ENCODE results near the gene NME5.

Gene NME5

DNA sequence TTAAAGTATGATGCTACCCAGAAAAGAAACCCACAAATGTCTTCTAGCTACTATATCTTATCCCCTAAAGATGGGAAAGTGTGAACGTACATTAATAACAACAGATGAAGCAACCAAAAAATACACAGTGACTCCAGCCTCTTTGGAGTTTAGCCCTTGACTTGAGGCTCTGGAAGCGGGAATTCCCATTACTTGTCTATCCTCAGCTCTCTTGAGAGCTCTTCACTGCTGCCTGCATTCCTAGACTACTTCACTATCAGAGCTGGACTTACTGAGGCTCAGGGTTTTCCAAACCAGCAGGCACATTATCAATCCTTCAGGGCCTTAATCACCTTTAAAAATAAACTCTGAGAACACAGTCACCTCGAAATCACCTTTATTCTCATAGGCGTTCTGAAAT is 1.0 kb upstream of the NME5 start:
- no peak for DNase-seq (ENCODE audit: low spot score)
- TF ChIP-seq, protein P1, sequence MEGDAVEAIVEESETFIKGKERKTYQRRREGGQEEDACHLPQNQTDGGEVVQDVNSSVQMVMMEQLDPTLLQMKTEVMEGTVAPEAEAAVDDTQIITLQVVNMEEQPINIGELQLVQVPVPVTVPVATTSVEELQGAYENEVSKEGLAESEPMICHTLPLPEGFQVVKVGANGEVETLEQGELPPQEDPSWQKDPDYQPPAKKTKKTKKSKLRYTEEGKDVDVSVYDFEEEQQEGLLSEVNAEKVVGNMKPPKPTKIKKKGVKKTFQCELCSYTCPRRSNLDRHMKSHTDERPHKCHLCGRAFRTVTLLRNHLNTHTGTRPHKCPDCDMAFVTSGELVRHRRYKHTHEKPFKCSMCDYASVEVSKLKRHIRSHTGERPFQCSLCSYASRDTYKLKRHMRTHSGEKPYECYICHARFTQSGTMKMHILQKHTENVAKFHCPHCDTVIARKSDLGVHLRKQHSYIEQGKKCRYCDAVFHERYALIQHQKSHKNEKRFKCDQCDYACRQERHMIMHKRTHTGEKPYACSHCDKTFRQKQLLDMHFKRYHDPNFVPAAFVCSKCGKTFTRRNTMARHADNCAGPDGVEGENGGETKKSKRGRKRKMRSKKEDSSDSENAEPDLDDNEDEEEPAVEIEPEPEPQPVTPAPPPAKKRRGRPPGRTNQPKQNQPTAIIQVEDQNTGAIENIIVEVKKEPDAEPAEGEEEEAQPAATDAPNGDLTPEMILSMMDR (IDR thresholded peaks at IDR 0.05; ENCODE audit: extremely low read depth, insufficient read depth, missing control alignments) = no peak
- in situ Hi-C loops (cut with MboI; ENCODE audit: low pct_unique_long_range_greater_than_20kb, low sequenced_read_pairs, unreplicated experiment) = no loop called here

DNA sequence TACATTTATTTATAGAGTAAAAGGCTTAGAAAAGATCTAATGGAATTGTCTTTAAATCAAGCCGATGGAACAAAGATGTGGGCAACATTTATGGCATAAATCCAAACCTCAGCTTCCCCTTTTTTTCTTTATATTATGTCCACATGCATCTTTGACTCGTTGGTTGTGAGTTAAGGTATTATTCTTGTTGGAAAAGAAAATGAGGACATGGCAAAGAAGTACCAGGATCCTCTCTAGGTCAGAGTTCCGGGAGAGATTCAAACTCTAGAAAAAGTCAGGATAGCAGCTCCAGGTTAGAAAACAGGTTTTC is 508 bp upstream of the NME5 start:
- no peak for DNase-seq (ENCODE audit: low spot score)
- in situ Hi-C loops (cut with MboI; ENCODE audit: low pct_unique_long_range_greater_than_20kb, low sequenced_read_pairs, unreplicated experiment) = no loop called here
- TF ChIP-seq, protein P1 (IDR thresholded peaks at IDR 0.05; ENCODE audit: extremely low read depth, insufficient read depth, missing control alignments) = no peak

DNA sequence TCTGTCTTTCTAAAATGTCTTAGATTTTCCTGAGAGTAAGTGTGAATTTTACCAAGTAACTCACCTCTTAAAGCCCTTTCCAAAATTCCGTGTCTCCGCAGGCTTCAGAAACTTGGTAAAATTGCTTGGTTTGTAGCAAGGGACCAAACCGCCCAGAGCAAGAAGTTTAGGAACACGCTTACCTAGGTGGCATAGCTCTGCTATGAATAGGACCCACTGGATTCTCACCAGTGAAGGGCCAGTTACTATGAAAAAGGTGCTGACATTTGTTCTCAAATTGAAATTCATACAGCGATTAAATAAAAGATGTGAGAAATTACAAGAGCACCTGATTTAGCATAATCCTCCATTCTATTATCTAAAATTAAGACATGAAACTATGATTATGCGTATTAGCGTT is 6.7 kb downstream of the NME5 start:
- no peak for DNase-seq (ENCODE audit: low spot score)
- in situ Hi-C loops (cut with MboI; ENCODE audit: low pct_unique_long_range_greater_than_20kb, low sequenced_read_pairs, unreplicated experiment) = loop anchor here (5.0 kb wide), 1 partner anchor 55 kb away; no protein-coding TSS in a partner anchor
- TF ChIP-seq, protein P1 (IDR thresholded peaks at IDR 0.05; ENCODE audit: extremely low read depth, insufficient read depth, missing control alignments) = no peak

DNA sequence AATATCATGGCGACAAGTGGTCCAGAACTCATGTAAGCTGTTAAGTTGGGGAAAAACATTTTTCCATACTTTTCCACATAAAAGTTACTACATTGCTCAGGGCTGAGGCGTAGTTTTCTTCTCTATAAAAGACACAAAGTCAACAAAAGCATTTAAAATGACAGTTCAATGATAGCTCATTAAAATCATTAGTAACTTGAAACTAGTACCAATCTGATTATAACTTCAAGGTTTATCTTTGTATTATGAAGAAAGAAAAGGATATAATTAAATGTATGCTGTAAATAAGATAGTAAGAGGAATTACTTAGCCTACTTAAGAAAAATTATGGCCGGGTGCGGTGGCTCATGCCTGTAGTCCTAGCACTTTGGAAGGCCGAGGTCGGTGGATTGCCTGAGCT is 9.9 kb downstream of the NME5 start:
- in situ Hi-C loops (cut with MboI; ENCODE audit: low pct_unique_long_range_greater_than_20kb, low sequenced_read_pairs, unreplicated experiment) = no loop called here
- TF ChIP-seq, protein P1 (IDR thresholded peaks at IDR 0.05; ENCODE audit: extremely low read depth, insufficient read depth, missing control alignments) = no peak
- no peak for DNase-seq (ENCODE audit: low spot score)

DNA sequence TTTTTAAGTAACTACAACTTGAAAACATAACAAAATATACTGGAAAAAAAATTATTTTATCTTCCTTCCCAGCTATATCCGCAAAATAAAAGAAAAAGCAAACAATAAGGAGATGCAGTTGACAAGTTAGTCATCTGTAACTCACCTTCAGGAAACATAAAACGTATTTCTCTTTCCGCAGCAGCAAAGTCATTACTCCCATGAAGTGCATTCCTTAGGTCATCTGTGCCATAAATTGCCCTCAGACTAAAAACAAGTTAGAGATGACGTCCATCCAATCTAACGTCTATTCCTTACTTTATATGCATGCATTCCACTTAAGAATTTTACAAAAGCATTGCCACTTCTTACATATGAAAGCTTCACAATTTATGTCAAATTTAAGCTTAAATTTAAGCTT is 10.9 kb downstream of the NME5 start:
- in situ Hi-C loops (cut with MboI; ENCODE audit: low pct_unique_long_range_greater_than_20kb, low sequenced_read_pairs, unreplicated experiment) = no loop called here
- DNase-seq (ENCODE audit: low spot score) = no peak
- TF ChIP-seq, protein P1 (IDR thresholded peaks at IDR 0.05; ENCODE audit: extremely low read depth, insufficient read depth, missing control alignments) = no peak

DNA sequence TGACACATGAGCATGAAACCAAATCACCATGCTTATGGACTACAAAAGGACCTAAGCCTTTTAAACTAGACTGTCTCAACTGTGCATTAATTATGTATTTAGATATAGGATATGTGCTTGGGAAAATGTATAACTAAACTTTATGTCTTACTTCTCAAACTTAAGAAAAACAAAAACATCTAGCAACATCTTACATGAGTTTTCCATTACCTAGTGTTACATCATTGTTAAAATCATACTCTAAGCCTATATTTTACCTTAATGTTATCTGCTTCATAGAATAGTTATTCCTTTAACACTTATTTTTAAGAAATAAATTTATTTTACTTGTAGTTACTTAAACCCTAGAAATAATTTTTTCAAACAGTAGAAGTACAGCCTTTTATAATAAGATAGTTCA is 24.0 kb downstream of the NME5 start:
- DNase-seq (ENCODE audit: low spot score) = no peak
- TF ChIP-seq, protein P1 (IDR thresholded peaks at IDR 0.05; ENCODE audit: extremely low read depth, insufficient read depth, missing control alignments) = no peak
- in situ Hi-C loops (cut with MboI; ENCODE audit: low pct_unique_long_range_greater_than_20kb, low sequenced_read_pairs, unreplicated experiment) = no loop called here

DNA sequence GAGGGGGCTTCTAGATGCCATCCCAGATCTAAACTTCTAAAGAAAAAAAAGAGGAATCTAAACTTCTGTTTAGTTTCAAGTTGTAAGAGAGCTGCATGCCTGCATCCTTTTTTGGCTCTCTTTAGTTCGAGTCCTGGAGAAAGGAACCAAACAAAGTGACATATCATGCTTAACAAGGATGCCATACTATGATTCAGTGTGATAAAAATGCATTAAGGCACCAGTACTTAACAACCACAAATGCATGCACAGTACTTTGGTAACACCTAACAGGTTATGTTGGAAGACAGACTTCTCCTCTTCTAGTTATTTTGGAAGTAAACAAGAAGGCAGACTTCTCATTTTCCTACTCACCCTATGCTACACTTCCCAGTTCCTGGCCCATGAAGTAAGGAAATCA is 27.3 kb downstream of the NME5 start:
- TF ChIP-seq, protein P1 (IDR thresholded peaks at IDR 0.05; ENCODE audit: extremely low read depth, insufficient read depth, missing control alignments) = no peak
- in situ Hi-C loops (cut with MboI; ENCODE audit: low pct_unique_long_range_greater_than_20kb, low sequenced_read_pairs, unreplicated experiment) = no loop called here
- no peak for DNase-seq (ENCODE audit: low spot score)
